Upper lobe of left lung (tissue), 6 donors: Measurements from ENCODE around the gene JARID2. TPM values are rescaled to one million over a fixed set of nuclear protein-coding genes. Genes with fewer than 3 reads are reported as not detected.

Experiments
- ATAC-seq, 2 donors: fragments of 200-7000 bp; cut with Tn5 transposase; one replicate each; pipeline ENCODE4 v1.9.1; 2022; ENCODE audit warnings: mild to moderate bottlenecking in 2 of 2, moderate library complexity in 2 of 2; ENCODE audit not compliant: low FRiP score in 2 of 2
- DNase-seq, 2 donors: peaks; one replicate each; pipeline ENCODE4 v3.0.0-alpha.2; 2019 to 2020
- H3K27ac ChIP-seq, 4 donors: fragments of 200-600 bp; sonication (generic); one replicate each; pipeline ENCODE4 v1.5.1; 2016 to 2019
- H3K27me3 ChIP-seq, 4 donors: fragments of 200-600 bp; sonication (generic); one replicate each; pipeline ENCODE4 v1.5.1; 2017 to 2019
- H3K36me3 ChIP-seq, 4 donors: fragments of 200-600 bp; sonication (generic); one replicate each; pipeline ENCODE4 v1.5.1; 2016 to 2019
- H3K4me1 ChIP-seq, 4 donors: fragments of 200-600 bp; sonication (generic); one replicate each; pipeline ENCODE4 v1.5.1; 2018 to 2019
- H3K4me3 ChIP-seq, 4 donors: fragments of 200-600 bp; sonication (generic); one replicate each; pipeline ENCODE4 v1.5.1; 2017 to 2019; ENCODE audit warnings: mild to moderate bottlenecking in 2 of 4, moderate library complexity in 1 of 4
- H3K9me3 ChIP-seq, 4 donors: fragments of 200-600 bp; sonication (generic); one replicate each; pipeline ENCODE4 v1.5.1; 2018 to 2019
- CTCF ChIP-seq, 6 experiments: fragments of 450-650 bp in 4 of 6; fragments of 200-600 bp in 2 of 6; sonication (generic) in 2 of 6; IDR thresholded peaks; one replicate each; pipeline ENCODE4 v1.5.1; 2016 to 2019; ENCODE audit warnings: antibody characterized with exemption in 6 of 6
- EP300 ChIP-seq, 4 donors: sonication (generic); formaldehyde crosslinking; IDR thresholded peaks; one replicate each; pipeline ENCODE4 v1.5.1; 2017; ENCODE audit warnings: antibody characterized with exemption in 4 of 4, control low read depth in 2 of 4
- POLR2A ChIP-seq, 4 donors: fragments of 450-650 bp; IDR thresholded peaks; one replicate each; pipeline ENCODE4 v1.5.1; 2016 to 2017; ENCODE audit warnings: antibody characterized with exemption in 4 of 4, mild to moderate bottlenecking in 2 of 4
- POLR2AphosphoS5 ChIP-seq, 2 donors: sonication (generic); formaldehyde crosslinking; IDR thresholded peaks; one replicate each; pipeline ENCODE4 v1.5.1; 2017; ENCODE audit warnings: antibody characterized with exemption in 2 of 2
- WGBS, 2 donors: methylation state at CpG; one replicate each; pipeline ENCODE4 v1.1.5; 2017 to 2018; 5-methylcytosine and 5-hydroxymethylcytosine counted together
- total RNA-seq, 6 donors: library from RNA; depleted of rRNA in 4 of 6; stranded (reverse); fragments of >200 nt in 4 of 6; gene quantifications; one replicate each; pipeline versions ENCODE4 v1.1.0 to v1.2.1, GENCODE V29; 2016 to 2021
- donor health status: DM: no; HTN: no; CAD: no; lungs with moderate emphysema.
- donor health status: DM: no; HTN: yes; CAD: no; lungs with severe emphysema.

Gene JARID2
- total RNA-seq, 6 donors from 2014 or later = 9.6 to 37.7 (median 16.4) TPM

GRCh38 chr6:15518057-15518456, 272.2 kb downstream of the JARID2 start:
- Histone ChIP-seq H3K4me1 (peaks cover 0 to 9% (median 5%) of the 10 kb centered on the region in 4 donors), H3K36me3 (peaks cover 9 to 75% (median 54%) of the 10 kb centered on the region in 4 donors), H3K27me3 (no peaks in the 10 kb centered on the region), H3K27ac (no peak overlapping the region), H3K4me3 (no peak overlapping the region), H3K9me3 (no peaks in the 10 kb centered on the region)
- TF ChIP-seq CTCF (IDR thresholded peaks at IDR 0.05) = no peak
- no peak for TF ChIP-seq EP300 (IDR thresholded peaks at IDR 0.05)
- no peak for TF ChIP-seq POLR2AphosphoS5 (IDR thresholded peaks at IDR 0.05)
- TF ChIP-seq POLR2A (IDR thresholded peaks at IDR 0.05) = no peak
- 94 to 100% methylated on average over 9 of the region's 9 CpGs for WGBS, 2 donors
- DNase-seq (no peak), ATAC-seq (no peak)

DNA sequence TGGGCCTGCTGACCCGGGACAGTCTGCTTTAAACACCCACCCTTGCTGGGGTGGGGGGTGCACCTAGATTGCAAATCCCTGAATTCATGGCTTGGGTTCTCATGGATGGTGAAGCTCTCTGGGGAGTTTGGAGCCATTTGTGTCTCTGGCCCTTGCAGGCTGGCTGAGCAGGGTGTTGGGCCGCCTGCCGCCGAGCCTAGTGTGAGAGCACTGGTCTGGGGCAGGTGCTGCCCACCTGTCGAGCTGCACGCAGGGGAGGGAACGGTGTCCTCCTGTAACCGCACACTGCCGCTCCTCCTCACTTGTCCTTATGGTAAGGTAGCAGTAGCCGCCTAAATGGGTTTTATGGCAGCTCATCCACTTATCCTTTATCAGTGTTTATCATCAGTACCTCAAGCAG, 273.0 kb downstream of the JARID2 start:
- Histone ChIP-seq H3K27ac (no peak overlapping the region), H3K9me3 (no peaks in the 10 kb centered on the region), H3K4me3 (no peak overlapping the region), H3K27me3 (no peaks in the 10 kb centered on the region), H3K36me3 (peaks cover 9 to 75% (median 54%) of the 10 kb centered on the region in 4 donors), H3K4me1 (peaks cover 0 to 9% (median 5%) of the 10 kb centered on the region in 4 donors)
- ATAC-seq (no peak), DNase-seq (no peak)
- TF ChIP-seq EP300 (IDR thresholded peaks at IDR 0.05) (no peak), POLR2A (IDR thresholded peaks at IDR 0.05) (no peak), CTCF (IDR thresholded peaks at IDR 0.05) (no peak), POLR2AphosphoS5 (IDR thresholded peaks at IDR 0.05) (no peak)
- 95 to 98% methylated on average over 7 to 10 of the region's 10 CpGs for WGBS, 2 donors

- 84 to 90% methylated on average over 5 to 6 of the region's 6 CpGs for WGBS, 2 donors
- H3K27me3 ChIP-seq = no peaks in the 10 kb centered on the region
- DNase-seq (no peak), ATAC-seq (no peak)
- TF ChIP-seq CTCF (IDR thresholded peaks at IDR 0.05) (no peak), EP300 (IDR thresholded peaks at IDR 0.05) (no peak), POLR2AphosphoS5 (IDR thresholded peaks at IDR 0.05) (no peak), POLR2A (IDR thresholded peaks at IDR 0.05) (no peak)
- no peaks in the 10 kb centered on the region for H3K9me3 ChIP-seq
- H3K36me3 ChIP-seq = peaks cover 13 to 76% (median 52%) of the 10 kb centered on the region in 4 donors
- H3K27ac ChIP-seq = no peak overlapping the region
- H3K4me3 ChIP-seq = no peak overlapping the region
- peaks cover 0 to 9% (median 5%) of the 10 kb centered on the region in 4 donors for H3K4me1 ChIP-seq
Measured at GRCh38 chr6:15519681-15520080, 273.8 kb downstream of the JARID2 start.

- no peaks in the 10 kb centered on the region for H3K9me3 ChIP-seq
- H3K4me3 ChIP-seq = no peak overlapping the region
- no peak overlapping the region for H3K27ac ChIP-seq
- ATAC-seq (no peak), DNase-seq (no peak)
- peaks cover 0 to 9% (median 5%) of the 10 kb centered on the region in 4 donors for H3K4me1 ChIP-seq
- WGBS, 2 donors = 95% methylated on average over 20 of the region's 20 CpGs
- no peak for TF ChIP-seq CTCF (IDR thresholded peaks at IDR 0.05)
- no peak for TF ChIP-seq POLR2A (IDR thresholded peaks at IDR 0.05)
- TF ChIP-seq EP300 (IDR thresholded peaks at IDR 0.05) = no peak
- TF ChIP-seq POLR2AphosphoS5 (IDR thresholded peaks at IDR 0.05) = no peak
- H3K36me3 ChIP-seq = peaks cover 13 to 78% (median 48%) of the 10 kb centered on the region in 4 donors
- no peaks in the 10 kb centered on the region for H3K27me3 ChIP-seq
Measured at GRCh38 chr6:15520626-15521203, 274.8 kb downstream of the JARID2 start.

DNA sequence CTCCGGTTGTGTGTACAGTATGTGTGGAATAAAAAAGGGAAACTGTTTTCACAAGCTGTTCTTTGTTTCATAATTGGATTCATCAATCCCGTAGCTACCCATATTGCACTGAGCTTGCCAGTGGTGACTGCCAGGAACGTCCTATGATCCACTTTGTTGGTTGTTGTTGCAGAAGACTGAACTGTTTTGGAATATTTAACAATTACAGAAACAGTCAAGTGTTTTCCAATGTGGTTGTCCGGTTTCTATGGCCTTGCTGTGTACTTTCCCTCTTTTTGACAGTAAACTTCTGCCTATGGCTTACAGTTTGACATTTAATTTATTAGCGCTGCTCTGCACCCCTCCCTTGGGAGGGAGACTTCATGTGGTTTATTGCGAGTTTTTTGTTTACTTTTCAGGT, 275.7 kb downstream of the JARID2 start:
- no peak overlapping the region for H3K4me3 ChIP-seq
- no peak overlapping the region for H3K27ac ChIP-seq
- peaks cover 0 to 9% (median 5%) of the 10 kb centered on the region in 4 donors for H3K4me1 ChIP-seq
- 72 to 74% methylated on average over 6 of the region's 6 CpGs for WGBS, 2 donors
- DNase-seq (no peak), ATAC-seq (no peak)
- peaks cover 13 to 75% (median 48%) of the 10 kb centered on the region in 4 donors for H3K36me3 ChIP-seq
- TF ChIP-seq POLR2A (IDR thresholded peaks at IDR 0.05) (no peak), POLR2AphosphoS5 (IDR thresholded peaks at IDR 0.05) (no peak), EP300 (IDR thresholded peaks at IDR 0.05) (no peak), CTCF (IDR thresholded peaks at IDR 0.05) (no peak)
- no peaks in the 10 kb centered on the region for H3K27me3 ChIP-seq
- no peaks in the 10 kb centered on the region for H3K9me3 ChIP-seq
